Mesothelial cell of epicardium (in vitro differentiated cells): ENCODE results near the gene HAUS5. TPM values are rescaled to one million over a fixed set of nuclear protein-coding genes. Genes with fewer than 3 reads are reported as not detected.

ENCODE experiments used
- DNase-seq, 2 experiments: peaks; one replicate each; pipeline ENCODE4 v3.0.0; 2021; ENCODE audit warnings: low spot score in 2 of 2; ENCODE audit not compliant: unreplicated experiment in 2 of 2
- H3K27ac Mint-ChIP-seq: 2 replicates; pipeline ENCODE4 v1.8.0; 2021; ENCODE audit warnings: mixed read lengths
- H3K27me3 Mint-ChIP-seq: 2 replicates; pipeline ENCODE4 v1.8.0; 2021; ENCODE audit warnings: low read depth, mixed read lengths
- H3K36me3 Mint-ChIP-seq: 2 replicates; pipeline ENCODE4 v1.8.0; 2021; ENCODE audit warnings: mixed read lengths
- H3K4me1 Mint-ChIP-seq: 2 replicates; pipeline ENCODE4 v1.8.0; 2021; ENCODE audit warnings: mixed read lengths
- H3K4me3 Mint-ChIP-seq: 2 replicates; pipeline ENCODE4 v1.8.0; 2021; ENCODE audit warnings: mild to moderate bottlenecking, moderate library complexity, mixed read lengths
- H3K9me3 Mint-ChIP-seq: 2 replicates; pipeline ENCODE4 v1.8.0; 2021; ENCODE audit warnings: mixed read lengths
- CTCF ChIP-seq: fragments of 200-600 bp; sonication (generic); IDR thresholded peaks from one replicate; pipeline ENCODE4 v1.5.0; 2021; ENCODE audit warnings: antibody characterized with exemption; ENCODE audit not compliant: unreplicated experiment
- total RNA-seq: library from RNA; stranded (reverse); gene quantifications from 3 replicates; pipeline ENCODE4 v1.2.1, GENCODE V29; 2021

The HAUS5 gene
- total RNA-seq, 1 donor from 2014 or later, result 28.7 TPM

GRCh38 chr19:35613574-35613973 is 1.0 kb downstream of the HAUS5 start:
- DNase-seq, result no peak
- Mint-ChIP-seq H3K36me3 (peaks cover 4% of the 10 kb centered on the region), H3K27me3 (no peaks in the 10 kb centered on the region), H3K4me3 (peak overlapping the region; percentile 83), H3K27ac (no peak overlapping the region), H3K4me1 (no peaks in the 10 kb centered on the region), H3K9me3 (peaks cover 2% of the 10 kb centered on the region)
- TF ChIP-seq CTCF, result no peak

- no peak for TF ChIP-seq CTCF
- H3K36me3 Mint-ChIP-seq, result peaks cover 4% of the 10 kb centered on the region
- DNase-seq, result no peak
- no peak overlapping the region for H3K4me3 Mint-ChIP-seq
- H3K4me1 Mint-ChIP-seq, result no peaks in the 10 kb centered on the region
- no peak overlapping the region for H3K27ac Mint-ChIP-seq
- no peaks in the 10 kb centered on the region for H3K27me3 Mint-ChIP-seq
- H3K9me3 Mint-ChIP-seq, result no peaks in the 10 kb centered on the region
Observed at GRCh38 chr19:35615036-35615435, 2.5 kb downstream of the HAUS5 start.

- Mint-ChIP-seq H3K4me1 (no peaks in the 10 kb centered on the region), H3K27me3 (no peaks in the 10 kb centered on the region), H3K9me3 (no peaks in the 10 kb centered on the region), H3K4me3 (no peak overlapping the region), H3K27ac (no peak overlapping the region), H3K36me3 (peaks cover 7% of the 10 kb centered on the region)
- no peak for DNase-seq
- no peak for TF ChIP-seq CTCF
Observed at GRCh38 chr19:35618857-35619256, 6.3 kb downstream of the HAUS5 start.

- no peak for TF ChIP-seq CTCF
- no peak for DNase-seq
- H3K27me3 Mint-ChIP-seq, result no peaks in the 10 kb centered on the region
- H3K4me1 Mint-ChIP-seq, result no peaks in the 10 kb centered on the region
- no peak overlapping the region for H3K27ac Mint-ChIP-seq
- peaks cover 7% of the 10 kb centered on the region for H3K36me3 Mint-ChIP-seq
- H3K4me3 Mint-ChIP-seq, result no peak overlapping the region
- no peaks in the 10 kb centered on the region for H3K9me3 Mint-ChIP-seq
Observed at GRCh38 chr19:35619290-35619923, 6.9 kb downstream of the HAUS5 start.

- no peak overlapping the region for H3K27ac Mint-ChIP-seq
- H3K36me3 Mint-ChIP-seq, result peaks cover 7% of the 10 kb centered on the region
- no peak for TF ChIP-seq CTCF
- no peak for DNase-seq
- H3K4me3 Mint-ChIP-seq, result no peak overlapping the region
- no peaks in the 10 kb centered on the region for H3K4me1 Mint-ChIP-seq
- no peaks in the 10 kb centered on the region for H3K27me3 Mint-ChIP-seq
- H3K9me3 Mint-ChIP-seq, result no peaks in the 10 kb centered on the region
Observed at GRCh38 chr19:35620001-35620400, 7.5 kb downstream of the HAUS5 start.

- Mint-ChIP-seq H3K4me3 (no peak overlapping the region), H3K27ac (no peak overlapping the region), H3K36me3 (peaks cover 2% of the 10 kb centered on the region), H3K9me3 (no peaks in the 10 kb centered on the region), H3K27me3 (no peaks in the 10 kb centered on the region), H3K4me1 (no peaks in the 10 kb centered on the region)
- no peak for TF ChIP-seq CTCF
- no peak for DNase-seq
Observed at GRCh38 chr19:35621708-35622107, 9.2 kb downstream of the HAUS5 start.
